ENCODE data around the gene PLEKHS1.
"Not testable (repeated sequence)": the region's sequence is repeated elsewhere in the genome, so short reads cannot be mapped to it uniquely, and the experiment has no call there.

Gene PLEKHS1

DNA sequence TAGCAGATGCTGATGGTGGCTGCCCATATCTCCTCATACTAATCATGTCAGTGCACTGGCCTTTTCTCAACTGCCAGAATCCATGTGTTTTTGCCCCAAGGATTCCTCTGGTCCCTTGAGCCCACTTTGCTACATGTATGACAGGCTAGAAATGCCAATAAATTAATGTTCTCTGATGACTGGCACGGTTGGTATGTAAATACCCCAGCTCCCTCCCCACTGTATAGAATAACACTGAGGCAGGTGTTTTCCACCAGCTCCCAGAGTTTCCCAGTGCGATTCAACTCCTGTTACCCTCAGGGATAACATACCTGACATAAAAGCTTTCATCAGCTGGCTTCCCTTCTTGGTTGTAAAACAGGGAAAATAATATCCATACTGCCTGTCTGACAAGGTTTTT lies 9.0 kb upstream of the PLEKHS1 start:
- DNase-seq: no peak

- no peak for DNase-seq
These were observed 7.9 kb upstream of the PLEKHS1 start for GRCh38 chr10:113743594-113743993.

- no peak for DNase-seq
These were observed 6.1 kb upstream of the PLEKHS1 start for GRCh38 chr10:113745374-113745773.

- DNase-seq: no peak
These were observed 5.1 kb upstream of the PLEKHS1 start for GRCh38 chr10:113746217-113746957.

DNA sequence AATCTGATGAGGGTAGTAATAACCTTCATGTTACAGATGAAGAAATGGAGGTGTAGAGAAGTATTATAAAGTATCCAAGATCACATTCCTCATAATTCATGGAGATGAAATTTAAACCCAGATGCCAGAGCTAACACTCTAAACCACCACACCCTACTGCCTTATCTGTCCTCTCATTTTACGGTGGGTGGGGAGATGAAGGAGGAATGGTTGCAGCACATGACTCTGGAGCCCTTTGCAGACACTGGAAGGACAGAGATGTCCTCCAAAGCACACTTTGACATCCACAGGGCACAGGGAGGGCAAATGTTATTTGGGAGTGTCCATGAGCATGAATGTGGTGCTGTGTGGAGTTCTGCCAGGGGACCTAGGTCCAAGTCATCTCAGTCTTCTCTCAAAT lies 1.1 kb downstream of the PLEKHS1 start:
- no peak for DNase-seq

DNA sequence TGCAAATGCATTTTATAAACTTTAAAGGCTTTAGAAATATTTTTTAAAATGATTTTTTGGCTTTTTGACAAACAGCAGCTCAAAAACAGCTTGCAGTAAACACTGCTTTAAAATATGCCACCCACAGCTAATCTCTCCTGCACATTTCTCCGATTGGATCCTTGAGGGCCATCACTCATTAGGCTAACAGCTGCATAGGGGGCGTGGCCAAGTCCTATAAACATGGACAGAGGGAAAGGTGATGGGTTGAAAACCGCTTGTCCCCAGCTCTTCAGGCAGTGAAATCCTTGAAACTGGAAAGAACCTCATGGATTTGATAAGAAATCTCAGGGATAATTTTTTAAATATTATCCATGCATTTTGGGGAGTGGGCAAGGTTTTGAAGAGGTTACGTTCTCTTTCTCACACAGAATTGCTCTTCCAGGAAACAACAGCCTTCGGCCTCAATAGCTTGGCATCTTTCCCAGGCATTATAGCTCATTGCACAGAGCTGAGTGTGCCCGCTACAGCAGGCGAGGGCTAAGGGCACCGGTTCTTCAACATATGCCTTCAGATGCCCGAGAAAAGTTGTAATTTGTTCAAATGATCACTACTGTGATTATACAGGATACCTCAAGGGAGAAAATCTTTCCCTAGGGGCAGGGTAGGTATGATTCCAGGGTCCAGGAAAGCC lies 1.7 kb downstream of the PLEKHS1 start:
- no peak for DNase-seq

DNA sequence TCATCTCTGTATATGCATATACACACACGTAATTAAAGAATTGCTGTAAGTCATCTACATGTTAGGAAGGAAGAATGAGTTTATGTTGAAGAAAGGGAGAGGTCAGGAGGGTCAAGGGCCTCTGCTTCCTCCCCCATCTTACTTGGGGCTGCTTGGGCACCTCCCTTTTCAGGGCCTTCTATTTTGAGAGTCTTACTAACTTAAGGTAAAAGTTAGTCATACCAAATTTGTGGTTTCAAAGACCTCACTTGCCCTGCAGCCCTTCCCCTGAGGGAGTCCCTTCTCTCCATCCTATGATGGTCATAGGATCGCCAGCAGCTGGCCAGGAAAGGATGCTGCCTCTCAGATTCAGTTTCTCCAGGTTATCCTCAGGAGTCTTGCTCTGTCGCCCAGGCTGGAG lies 2.6 kb downstream of the PLEKHS1 start:
- DNase-seq: no peak

DNA sequence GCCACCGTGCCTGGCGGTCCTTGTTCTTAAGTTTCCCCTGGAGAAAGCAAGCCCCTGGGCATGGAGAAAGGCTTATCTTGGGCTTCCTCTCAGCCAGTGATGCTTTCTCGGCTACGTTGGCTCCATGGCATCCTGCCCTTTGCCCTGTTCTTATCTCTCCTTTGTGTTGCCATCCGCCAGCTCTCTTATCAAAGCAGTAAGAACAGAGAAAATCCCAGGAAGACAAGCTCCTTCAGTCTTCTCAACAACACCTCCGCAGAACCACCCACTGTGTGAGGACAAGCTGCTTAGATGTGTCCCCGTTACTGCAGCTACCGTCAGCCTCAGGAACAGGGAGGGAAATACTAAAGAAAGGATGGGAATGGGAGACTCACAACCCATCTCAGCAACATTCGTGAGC lies 3.3 kb downstream of the PLEKHS1 start:
- no peak for DNase-seq

DNA sequence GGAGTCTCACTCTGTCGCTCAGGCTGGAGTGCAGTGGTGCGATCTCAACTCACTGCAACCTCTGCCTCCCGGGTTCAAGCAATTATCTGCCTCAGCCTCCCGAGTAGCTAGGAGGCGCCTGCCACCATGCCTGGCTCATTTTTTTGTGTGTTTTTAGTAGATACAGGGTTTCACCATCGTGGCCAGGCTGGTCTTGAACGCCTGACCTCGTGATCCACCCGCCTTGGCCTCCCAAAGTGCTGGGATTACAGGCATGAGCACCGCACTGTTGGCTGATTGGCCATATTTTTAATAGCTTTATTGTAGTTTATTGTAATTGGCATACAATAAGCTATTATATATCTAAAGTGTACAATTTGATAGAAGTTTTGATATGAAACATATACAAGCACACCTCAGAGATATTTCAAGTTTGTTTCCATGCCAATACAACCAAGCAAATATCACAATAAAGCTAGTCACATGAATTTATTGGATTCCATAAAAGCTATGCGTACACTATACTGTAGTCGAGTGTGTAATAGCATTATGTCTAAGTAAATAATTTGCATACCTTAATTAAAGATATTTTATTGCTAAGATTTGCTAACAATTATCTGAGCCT lies 5.6 kb downstream of the PLEKHS1 start:
- DNase-seq: no peak

DNA sequence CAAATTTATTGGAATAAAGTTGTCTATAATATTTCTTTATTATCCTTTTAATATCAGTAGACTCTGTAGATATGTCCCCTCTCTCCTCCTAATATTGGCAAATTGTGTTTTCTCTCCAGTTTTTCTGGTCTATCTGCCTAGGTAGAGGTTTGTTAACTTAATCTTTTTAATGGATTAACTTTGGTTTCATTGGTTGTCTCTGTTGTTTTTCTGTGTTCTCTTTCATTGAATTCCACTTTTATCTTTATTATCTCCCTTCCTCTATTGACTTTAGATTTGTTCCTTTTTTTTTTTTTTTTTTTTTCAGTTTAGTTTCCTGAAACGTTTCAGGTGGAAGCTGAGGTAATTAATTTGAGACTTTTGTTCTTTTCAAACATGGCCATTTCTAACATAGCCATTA lies 10.6 kb downstream of the PLEKHS1 start:
- no peak for DNase-seq

GRCh38 chr10:113764582-113764981 lies 13.1 kb downstream of the PLEKHS1 start:
- DNase-seq: no peak

DNA sequence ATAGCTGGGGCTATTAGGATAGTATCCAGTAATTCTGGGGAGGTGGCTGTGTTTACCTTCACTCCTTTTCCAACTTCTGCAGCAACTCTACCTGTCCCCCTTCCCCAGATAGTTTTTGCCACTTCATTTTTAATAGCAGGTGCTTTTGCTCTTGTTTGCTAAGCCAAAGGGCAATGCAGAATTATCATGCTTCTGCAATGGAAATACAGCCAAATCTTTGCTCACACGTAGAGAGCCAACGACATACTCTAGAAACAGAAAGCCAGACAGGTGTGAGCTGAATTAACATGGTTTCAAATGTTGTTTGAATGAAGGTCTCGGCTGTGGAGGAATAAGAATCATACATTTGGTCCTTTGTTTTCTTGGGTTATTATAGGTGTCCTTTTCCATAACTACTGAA lies 14.4 kb downstream of the PLEKHS1 start:
- DNase-seq: no peak

DNA sequence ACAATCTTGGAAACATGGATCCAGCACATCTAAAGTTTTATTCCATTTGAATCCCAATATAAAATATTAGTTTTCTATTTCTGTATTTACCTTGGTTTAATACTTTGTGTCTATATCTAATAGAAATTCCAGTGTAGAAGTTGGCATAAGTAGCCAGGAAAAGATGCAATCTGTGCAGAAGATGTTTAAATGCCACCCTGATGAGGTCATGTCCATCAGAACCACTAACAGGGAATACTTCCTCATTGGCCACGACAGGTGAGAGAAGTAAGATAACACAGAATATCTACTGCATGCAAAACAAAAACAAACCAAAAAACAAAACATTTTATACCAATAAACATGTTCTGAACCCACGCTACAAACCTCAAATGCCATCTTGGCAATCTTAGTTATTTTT lies 15.7 kb downstream of the PLEKHS1 start:
- no peak for DNase-seq

- no peak for DNase-seq
These were observed 18.9 kb downstream of the PLEKHS1 start for GRCh38 chr10:113770346-113770745.

GRCh38 chr10:113771131-113771530 lies 19.6 kb downstream of the PLEKHS1 start:
- DNase-seq: not testable (repeated sequence)

DNA sequence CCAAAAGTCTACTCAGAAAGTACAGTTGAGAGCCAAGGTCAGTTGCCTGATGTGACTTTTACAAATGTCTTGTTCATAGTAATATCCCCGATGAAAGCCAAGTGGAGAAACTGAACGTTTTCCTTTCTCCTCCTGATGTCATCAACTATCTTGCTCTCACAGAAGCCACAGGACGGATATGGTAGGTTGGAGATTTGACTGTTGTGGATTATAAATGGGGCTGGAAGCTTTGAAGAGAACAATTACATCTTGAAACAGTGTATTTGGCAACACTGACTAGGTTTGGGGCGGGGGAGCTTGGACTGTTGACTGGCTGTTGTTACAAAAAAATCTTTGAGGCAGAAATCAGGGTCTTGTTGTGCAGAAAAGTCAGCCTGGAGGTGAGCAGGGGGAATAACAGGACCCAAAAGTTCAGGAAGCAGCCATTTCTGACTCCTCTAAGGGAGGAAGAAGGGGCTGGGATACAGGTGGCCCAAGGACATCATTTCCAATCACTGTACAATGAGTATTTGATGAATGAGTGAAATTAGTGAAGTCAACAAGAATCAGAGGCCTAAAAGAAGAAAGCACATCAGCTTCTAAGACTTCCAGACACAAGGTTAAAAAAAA lies 24.3 kb downstream of the PLEKHS1 start:
- DNase-seq: no peak

DNA sequence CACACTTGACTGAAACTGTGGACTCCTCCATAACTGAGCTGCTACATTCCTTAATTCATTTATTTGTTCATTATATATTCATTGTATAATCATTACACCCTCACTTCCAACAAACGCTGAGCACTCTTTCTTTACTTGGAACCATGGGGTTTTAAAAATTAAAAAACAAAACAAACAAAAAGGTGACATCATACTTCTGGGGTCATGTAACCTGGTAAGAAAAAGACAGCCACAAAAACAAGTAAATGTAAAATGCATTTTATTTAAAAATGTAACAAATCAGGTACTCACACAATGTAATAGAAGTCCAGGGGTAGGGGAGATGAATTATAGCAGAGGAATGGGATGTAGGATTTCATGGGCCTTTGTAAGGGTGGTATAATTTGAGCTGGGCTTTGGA lies 25.1 kb downstream of the PLEKHS1 start:
- DNase-seq: no peak

DNA sequence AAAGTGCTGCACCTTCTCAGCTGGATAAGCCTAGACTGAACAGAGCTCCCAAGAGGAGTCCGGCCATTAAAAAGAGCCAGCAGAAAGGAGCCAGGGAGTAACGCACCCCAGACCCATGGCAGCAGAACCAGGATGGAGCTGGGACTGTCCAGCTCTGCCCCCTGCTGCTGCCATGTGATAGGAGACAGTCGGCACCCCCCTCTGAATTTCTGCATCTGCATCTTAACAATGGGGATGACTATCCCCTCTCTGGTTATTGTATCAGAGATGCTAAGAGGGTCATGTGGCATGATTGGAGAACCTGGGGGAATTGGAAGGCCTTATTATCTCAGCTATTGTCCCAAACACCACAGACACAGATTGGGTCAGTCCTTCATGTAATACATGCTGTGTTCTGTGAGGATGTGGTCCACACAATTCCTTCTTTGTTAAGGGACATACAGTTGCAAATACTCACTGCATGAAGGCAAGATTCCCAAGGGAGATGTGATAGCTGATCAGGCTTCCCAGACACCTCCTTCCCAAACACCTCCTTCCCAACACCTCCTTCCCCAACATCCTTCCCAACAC lies 29.3 kb downstream of the PLEKHS1 start:
- no peak for DNase-seq

DNA sequence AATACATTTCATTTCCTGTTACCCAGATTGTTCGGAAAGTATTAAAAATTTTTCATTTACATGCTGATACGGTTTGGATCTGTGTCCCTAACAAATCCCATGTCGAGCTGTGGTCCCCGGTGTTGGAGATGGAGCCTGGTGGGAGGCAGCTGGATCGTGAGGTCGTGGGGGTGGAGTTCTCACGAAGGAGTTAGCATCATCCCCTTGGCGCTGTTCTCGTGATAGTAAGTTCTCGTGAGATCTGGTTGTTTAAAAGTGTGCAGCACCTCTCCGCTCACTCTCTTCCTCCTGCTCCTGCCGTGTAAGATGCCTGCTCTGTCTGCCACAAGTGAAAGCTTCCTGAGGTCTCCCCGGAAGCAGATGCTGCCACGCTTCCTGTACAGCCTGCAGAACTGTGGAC lies 30.9 kb downstream of the PLEKHS1 start:
- no peak for DNase-seq

DNA sequence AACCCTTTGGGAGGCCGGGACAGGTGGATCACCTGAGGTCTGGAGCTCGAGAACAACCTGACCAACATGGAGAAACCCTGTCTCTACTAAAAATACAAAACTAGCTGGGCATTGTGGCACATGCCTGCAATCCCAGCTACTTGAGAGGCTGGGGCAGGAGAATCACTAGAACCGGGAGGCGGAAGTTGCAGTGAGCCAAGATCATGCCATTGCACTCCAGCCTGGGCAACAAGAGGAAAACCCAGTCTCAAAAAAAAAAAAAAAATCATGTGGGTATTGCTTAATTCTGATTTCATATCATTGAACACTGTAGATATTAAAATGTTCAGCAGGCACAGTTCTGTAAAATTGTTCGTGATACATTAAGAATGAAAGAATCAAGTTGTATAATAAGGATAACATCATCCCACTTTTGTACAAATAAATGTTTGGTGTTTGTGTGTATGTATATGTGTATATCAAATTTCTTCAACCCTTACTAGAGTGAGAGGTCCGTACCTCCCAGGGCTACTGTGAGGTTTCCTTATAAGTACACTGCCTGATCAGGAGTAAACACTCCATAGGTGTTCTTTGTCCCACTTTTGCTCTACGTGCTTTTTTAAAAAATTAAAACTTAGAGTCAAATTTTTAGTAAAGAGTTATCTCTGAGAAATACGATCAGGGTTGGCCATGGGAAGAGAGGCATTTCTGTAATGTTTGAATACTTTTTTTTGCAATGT lies 31.7 kb downstream of the PLEKHS1 start:
- DNase-seq: no peak

DNA sequence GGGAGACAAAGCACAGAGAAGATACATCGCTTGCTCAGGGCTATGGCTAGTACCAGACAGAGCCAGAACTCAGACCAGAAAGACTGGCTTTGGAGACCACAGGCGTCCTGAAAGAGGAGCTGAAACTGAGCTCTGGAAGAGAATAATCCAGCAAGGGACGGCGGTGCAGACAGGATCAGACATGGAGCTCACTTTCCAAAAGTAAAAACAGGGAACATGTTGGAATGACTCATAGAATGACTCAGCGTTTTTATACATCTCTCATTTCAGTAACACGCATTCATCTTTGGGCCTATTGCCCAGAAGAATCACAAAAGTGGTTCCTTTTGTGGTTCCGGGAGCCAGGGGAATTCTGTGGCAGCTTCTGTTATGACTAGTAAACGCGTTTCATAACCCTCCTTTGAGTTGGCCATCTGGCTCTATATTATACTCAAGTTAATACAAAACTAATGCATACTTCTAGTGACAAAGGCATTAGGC lies 37.2 kb downstream of the PLEKHS1 start:
- no peak for DNase-seq

GRCh38 chr10:113791691-113792090 lies 40.2 kb downstream of the PLEKHS1 start:
- no peak for DNase-seq

DNA sequence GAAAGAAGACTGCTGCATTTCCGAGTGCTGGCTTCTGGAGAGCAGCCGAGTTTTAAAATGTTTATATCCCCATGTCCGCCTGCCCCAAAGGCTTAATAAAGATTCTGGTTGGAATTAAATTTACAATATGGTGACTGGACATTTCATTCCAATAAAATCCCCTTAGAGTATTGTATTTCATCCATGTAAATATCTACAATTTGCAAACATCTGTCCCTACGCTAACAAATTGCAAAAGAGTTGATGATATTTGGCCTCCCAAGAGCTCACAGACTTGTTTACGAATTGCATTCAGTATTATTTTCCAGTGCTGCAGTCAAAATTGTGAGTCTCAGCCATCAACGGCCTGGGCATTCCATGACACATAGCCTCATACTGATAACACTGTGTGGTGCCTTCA lies 50.1 kb downstream of the PLEKHS1 start:
- no peak for DNase-seq
